HG03097 (cell line): ENCODE data around the gene WFIKKN1.

ENCODE experiments used
- ATAC-seq: cut with Tn5 transposase; IDR thresholded peaks from one replicate; pipeline ENCODE4 v1.9.1; 2021; ENCODE audit not compliant: unreplicated experiment, low FRiP score

Gene WFIKKN1

DNA sequence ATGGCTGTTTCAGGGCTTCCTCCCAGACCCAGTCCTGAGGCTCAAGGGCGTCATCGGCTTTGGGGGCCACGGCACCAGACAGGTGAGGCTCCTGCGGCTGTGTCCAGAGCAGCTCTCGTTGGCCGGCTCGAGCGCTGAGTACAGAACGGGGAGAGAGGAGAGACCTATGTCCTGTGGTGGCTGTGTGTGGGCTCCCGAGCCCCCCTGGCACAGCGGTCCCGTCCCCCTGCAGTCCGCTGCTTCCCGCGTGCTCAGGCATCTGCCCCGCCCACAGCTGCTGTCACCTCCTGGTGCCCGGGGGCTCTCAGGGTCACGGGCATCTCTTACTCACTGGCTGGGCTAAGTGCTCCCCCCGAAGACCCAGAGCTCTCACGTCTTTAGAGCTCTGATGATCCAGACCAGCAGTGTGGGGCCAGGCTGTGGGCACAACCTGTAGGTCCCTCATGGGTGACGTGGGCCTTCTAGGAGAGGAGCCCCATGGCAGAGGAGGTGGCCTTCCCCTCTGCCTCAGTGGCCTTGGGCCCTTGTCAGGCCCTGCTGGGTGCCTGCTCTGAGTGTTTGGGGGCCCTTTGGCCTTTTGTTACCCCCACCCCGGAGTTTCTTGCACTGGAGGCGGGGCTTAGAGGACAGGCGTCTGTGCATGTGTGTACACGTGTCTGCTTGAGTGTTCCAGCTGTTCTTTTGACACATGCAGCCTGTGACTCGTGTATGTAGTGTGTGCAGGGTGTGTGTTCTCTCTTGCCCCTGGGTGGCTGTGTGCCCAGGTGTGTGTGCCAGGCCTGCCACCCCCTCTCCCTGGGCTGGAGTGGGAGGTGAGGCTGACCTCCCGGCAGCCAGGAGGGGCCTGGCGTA is 21.9 kb downstream of the WFIKKN1 start:
- no peak for ATAC-seq

GRCh38 chr16:654034-654433 is 23.2 kb downstream of the WFIKKN1 start:
- ATAC-seq = no peak

- ATAC-seq = no peak
Observed at GRCh38 chr16:657487-657886, 26.7 kb downstream of the WFIKKN1 start.

DNA sequence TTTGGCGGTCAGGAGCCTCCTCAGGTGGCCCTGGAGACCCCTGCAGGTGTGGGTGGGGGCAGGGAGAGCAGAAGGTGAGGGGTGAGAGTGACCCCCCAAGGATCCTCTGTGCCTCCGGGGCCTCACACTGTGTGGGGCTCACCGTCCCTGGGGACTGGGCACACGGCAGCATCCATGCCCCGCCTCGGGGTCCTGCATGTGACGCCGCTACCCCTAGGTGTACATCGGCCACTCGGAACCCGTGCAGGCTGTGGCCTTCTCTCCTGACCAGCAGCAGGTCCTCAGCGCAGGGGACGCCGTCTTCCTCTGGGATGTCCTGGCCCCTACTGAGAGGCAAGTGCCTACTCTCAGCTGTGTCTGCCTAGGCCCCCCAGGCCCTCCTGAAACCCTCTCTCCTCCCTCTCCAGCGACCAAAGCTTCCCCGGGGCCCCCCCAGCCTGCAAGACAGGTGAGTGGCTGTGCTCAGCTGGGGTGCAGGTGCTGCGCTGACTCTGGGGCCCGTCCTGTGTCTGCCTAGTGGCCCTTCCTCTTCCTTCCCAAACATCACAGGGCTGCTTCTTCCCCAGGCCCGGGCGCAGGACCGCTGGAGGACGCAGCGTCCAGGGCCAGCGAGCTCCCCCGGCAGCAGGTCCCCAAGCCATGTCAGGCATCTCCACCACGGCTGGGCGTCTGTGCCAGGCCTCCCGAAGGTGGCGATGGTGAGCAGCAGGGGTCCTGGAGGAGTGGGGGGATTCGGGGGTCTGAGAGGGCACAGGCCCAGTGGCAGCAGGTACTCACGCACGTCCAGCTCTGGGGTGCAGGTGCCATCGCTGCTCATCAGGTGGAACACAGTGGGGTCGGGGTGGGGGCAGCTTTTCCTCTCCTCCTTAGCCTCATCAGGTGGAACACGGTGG is 28.1 kb downstream of the WFIKKN1 start:
- ATAC-seq = no peak

GRCh38 chr16:659618-660017 is 28.8 kb downstream of the WFIKKN1 start:
- ATAC-seq = no peak

GRCh38 chr16:660132-660458 is 29.3 kb downstream of the WFIKKN1 start:
- no peak for ATAC-seq

GRCh38 chr16:660459-661183 is 29.8 kb downstream of the WFIKKN1 start:
- peak; percentile 39 for ATAC-seq

DNA sequence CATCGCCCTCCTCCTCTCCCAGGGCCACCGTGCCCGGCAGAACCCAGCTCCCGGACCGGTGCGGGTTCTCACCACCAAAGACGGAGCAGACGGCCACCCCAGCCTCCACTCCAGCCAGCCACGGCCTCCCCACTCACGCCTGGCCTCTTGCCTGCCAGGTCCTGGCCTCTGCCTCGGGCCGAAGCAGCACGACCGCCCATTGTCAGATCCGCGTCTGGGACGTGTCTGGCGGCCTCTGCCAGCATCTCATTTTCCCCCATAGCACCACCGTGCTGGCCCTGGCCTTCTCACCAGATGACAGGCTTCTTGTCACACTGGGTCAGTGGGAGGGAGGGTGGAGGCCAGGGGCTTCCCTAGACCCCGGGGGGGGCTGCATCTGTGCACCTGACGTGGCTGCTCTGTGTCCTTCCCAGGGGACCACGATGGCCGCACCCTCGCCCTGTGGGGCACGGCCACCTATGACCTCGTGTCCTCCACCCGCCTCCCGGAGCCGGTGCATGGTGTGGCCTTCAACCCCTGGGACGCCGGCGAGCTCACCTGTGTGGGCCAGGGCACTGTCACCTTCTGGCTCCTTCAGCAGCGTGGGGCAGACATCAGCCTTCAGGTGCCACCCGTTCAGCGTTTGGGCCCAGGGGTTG is 30.5 kb downstream of the WFIKKN1 start:
- peak; percentile 1 for ATAC-seq

GRCh38 chr16:662095-662494 is 31.3 kb downstream of the WFIKKN1 start:
- ATAC-seq = no peak

GRCh38 chr16:662597-662996 is 31.8 kb downstream of the WFIKKN1 start:
- no peak for ATAC-seq

GRCh38 chr16:666572-666971 is 35.8 kb downstream of the WFIKKN1 start:
- ATAC-seq = no peak

DNA sequence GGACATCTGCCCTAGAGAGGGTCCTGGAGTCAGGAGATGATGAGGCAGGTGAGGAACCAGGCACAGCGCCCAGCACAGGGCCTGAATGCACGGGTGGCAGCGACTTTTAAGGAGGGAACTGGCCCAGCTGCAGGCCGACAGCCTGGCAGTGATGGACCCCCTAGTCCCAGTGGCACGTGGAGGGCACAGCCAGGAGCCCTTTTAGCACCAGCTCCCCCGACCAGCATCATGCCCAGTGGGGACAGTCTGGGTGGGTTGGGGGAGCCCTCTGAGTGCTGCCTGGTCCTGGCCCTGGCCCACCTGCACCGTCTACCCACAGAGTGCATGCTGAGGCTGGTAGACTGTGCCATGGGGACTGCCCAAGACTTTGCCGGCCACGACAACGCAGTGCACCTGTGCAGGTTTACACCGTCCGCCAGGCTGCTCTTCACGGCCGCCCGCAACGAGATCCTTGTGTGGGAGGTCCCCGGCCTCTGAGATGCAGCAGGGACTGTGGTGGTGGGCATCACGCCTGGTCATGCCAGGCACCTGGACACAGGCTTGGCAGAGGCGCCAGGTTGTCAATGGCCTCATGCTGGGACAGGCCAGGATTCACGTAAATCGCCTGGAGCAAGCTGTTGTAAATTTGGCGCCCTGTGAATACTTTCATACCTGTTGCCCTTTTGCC is 36.5 kb downstream of the WFIKKN1 start:
- ATAC-seq = no peak

DNA sequence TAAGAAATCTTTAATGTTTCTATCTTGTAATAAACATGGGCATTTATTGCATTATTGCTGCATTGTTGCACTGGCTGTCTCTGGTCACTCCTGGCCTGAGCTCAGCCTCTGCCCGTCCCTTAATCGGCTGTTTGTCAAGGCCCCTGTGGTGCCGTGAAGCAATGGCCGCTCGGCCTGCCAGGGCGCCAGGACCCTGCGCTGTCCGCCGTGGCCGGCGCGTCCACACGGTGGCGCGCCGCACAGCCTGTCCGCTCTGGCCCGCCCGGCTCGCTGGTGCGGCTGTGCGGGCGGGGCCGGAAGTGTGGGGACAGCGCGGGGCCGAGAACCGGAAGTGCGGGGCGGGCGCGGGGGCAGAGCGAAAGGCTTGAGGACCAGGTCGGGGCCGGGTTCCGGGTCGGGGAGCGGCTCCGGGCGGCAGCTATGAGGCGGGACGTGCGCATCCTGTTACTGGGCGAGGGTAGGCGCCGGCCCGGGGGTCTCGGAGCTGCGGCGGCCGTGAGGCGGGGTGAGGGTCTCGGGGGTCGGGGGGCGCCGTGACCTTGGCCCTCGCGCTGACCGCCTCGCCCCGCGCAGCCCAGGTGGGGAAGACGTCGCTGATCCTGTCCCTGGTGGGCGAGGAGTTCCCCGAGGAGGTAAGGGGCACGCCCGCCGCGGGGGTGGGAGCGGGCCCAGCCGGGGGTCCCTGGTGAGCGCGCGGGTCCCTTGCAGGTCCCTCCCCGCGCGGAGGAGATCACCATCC is 37.2 kb downstream of the WFIKKN1 start, which contains the start of gene RHOT2:
Gene RHOT2 (plus strand): TSS at position 353 of the 739 bp plus-strand sequence. CDS start 68 bp downstream, at position 421.
- peak; percentile 82 for ATAC-seq

DNA sequence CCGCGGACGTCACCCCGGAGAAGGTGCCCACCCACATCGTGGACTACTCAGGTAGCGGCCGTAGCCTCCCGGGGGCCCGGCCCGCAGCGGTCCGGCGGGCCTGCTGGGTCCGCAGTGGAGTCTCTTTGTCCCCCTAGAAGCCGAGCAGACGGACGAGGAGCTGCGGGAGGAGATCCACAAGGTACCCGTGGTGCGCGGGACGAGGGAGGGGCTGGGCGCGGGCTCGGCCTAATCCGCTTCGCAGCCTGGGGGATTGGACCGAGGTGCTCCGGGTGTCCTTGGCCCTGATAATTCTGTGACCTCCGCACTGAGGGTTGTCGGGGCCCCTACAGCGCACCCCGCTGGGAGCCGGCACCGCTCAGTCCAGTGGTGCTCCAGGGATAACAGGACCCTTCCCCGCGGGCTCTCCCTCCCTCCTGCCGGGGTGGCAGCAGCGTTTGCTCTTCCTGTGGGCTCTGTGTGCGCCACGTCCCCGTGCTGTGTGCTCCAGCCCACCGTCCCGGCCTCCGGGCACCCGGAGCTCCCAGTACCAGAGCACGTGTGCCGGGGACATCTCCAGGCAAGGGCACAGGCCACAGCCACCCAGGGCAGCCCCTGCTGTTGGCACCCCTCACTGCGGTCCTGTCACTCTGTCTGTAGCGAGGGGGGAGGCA is 37.9 kb downstream of the WFIKKN1 start:
- peak; percentile 4 for ATAC-seq

- ATAC-seq = no peak
Observed at GRCh38 chr16:669666-670065, 38.9 kb downstream of the WFIKKN1 start.

- ATAC-seq = no peak
Observed at GRCh38 chr16:670485-671352, 39.9 kb downstream of the WFIKKN1 start.

- no peak for ATAC-seq
Observed at GRCh38 chr16:671353-672131, 40.8 kb downstream of the WFIKKN1 start.
